Aorta (tissue), 5 donors: ENCODE data around the gene PACC1. TPM values are rescaled to one million over a fixed set of nuclear protein-coding genes. Genes with fewer than 3 reads are reported as not detected.
A peak's percentile ranks its signal among the peaks of the same experiment; 100 is the strongest.

Source experiments
- ATAC-seq: fragments of 200-7000 bp; cut with Tn5 transposase; one replicate; pipeline ENCODE4 v1.9.1; 2022; ENCODE audit warnings: moderate library complexity; ENCODE audit not compliant: low FRiP score
- DNase-seq, 2 donors: peaks; one replicate each; pipeline ENCODE4 v3.0.0-alpha.2; 2020
- H3K27ac ChIP-seq, 2 donors: one replicate each; pipeline ENCODE4 v1.5.1; 2013; ENCODE audit warnings: low read length in 2 of 2, mild to moderate bottlenecking in 2 of 2, moderate library complexity in 2 of 2, control low read depth in 1 of 2, inconsistent platforms in 1 of 2, low read depth in 1 of 2
- H3K27me3 ChIP-seq, 2 donors: one replicate each; pipeline ENCODE4 v1.6.1; 2013; ENCODE audit warnings: control low read depth in 1 of 2, low read length in 1 of 2, mild to moderate bottlenecking in 1 of 2, moderate library complexity in 1 of 2; ENCODE audit not compliant: insufficient read depth in 2 of 2, control insufficient read depth in 1 of 2
- H3K36me3 ChIP-seq, 2 donors: one replicate each; pipeline ENCODE4 v1.6.1; 2013; ENCODE audit warnings: control low read depth in 1 of 2, low read length in 1 of 2, mild to moderate bottlenecking in 1 of 2; ENCODE audit not compliant: insufficient read depth in 2 of 2, control insufficient read depth in 1 of 2
- H3K4me1 ChIP-seq, 2 donors: one replicate each; pipeline ENCODE4 v1.6.1; 2013; ENCODE audit warnings: low read length in 2 of 2, control low read depth in 1 of 2, mild to moderate bottlenecking in 1 of 2, moderate library complexity in 1 of 2; ENCODE audit not compliant: insufficient read depth in 2 of 2, control insufficient read depth in 1 of 2
- H3K4me3 ChIP-seq, 2 donors: one replicate each; pipeline ENCODE4 v1.5.1; 2013; ENCODE audit warnings: low read length in 2 of 2, control low read depth in 1 of 2, mild to moderate bottlenecking in 1 of 2
- H3K9me3 ChIP-seq: one replicate; pipeline ENCODE4 v1.6.1; 2013; ENCODE audit warnings: mild to moderate bottlenecking, low read length; ENCODE audit not compliant: control insufficient read depth
- WGBS, 2 donors: extraction: QIAGEN DNeasy Blood & Tissue Kit; methylation state at CpG; one replicate each; pipeline ENCODE4 v1.1.7; 2013; 5-methylcytosine and 5-hydroxymethylcytosine counted together
- intact Hi-C, 2 donors: fragments of 100-400 bp; cut with DNase I; formaldehyde crosslinking; loops; one replicate each; pipeline versions ENCODE4 v1.14.2 to v1.15.0; 2022
- polyA plus RNA-seq, 2 donors: library from polyadenylated mRNA; stranded (reverse); fragments of 200-250 nt; gene quantifications; one replicate each; pipeline ENCODE4 v1.2.3, GENCODE V29; 2013
- total RNA-seq, 2 donors: library from RNA; stranded (reverse); fragmentation: NEBNext Ultra II Directional; extraction: Animal tissue kit (Norgen Biotek cat#: 25700); gene quantifications; one replicate each; pipeline ENCODE4 v1.2.1, GENCODE V29; 2021
- donor health status: healthy with polysubstance abuse.
- donor health status: Bipolar disorder and iron deficiency.
- donor health status: DM: no; HTN: no; CAD: no.
- donor health status: DM: no; HTN: no; CAD: no.
- donor health status: DM: yes; HTN: yes; CAD: no.

Gene PACC1
- total and polyA plus RNA-seq, 4 donors: 2.8 to 7.5 (median 4.9) TPM

DNA sequence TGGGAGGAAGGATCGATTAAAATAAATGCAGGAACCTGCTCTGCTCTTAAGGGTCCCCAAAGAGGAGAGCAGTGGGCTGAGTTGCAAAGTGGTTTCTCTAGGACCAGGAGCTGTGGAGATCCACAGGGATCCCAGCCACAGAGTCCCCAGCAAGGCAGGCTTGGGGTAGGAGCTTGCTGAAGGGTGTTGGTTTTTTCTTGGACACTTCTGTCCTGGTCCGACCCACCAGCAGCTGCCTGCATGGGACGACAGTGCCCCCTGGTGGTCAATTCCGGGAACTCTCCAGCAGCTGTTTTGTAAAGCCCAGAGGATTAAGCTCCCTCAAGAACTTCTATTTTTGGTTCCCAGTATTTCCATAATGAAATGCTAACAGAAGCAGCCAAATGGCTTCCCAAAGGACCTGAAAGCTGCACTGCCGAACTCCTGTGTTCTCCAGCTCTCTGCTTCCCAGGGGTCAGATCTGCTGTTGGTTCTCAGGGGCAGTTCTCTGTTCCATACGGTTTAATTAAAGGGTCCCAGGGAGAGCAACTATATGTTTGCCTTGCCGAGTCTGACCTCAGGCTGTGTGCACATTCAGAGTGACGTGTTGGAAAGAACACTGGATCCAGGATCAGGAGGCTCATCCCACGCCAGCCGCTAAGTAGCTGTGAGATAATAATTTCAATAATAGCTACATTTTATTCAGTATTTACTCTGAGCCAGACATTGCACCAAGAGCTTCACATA, 41.3 kb upstream of the PACC1 start:
- Histone ChIP-seq H3K27me3 (no peaks in the 10 kb centered on the region), H3K4me3 (no peak overlapping the region), H3K4me1 (peaks cover 0 to 1% of the 10 kb centered on the region in 2 donors), H3K36me3 (no peaks in the 10 kb centered on the region), H3K9me3 (no peaks in the 10 kb centered on the region), H3K27ac (peak overlapping the region in 1 of 2 donors; percentile 55)
- WGBS, 2 donors: 15% methylated on average over 10 of the region's 10 CpGs
- intact Hi-C loops: loop anchor here (2.0 to 10.0 kb wide), 5 partner anchors 89 to 385 kb away; partner anchors contain the start of gene PPP2R5A (in 1 of the 2)
- DNase-seq (peak; percentile 92 to 97), ATAC-seq (peak; percentile 82)

- 90 to 91% methylated on average over 2 of the region's 2 CpGs for WGBS, 2 donors
- DNase-seq: no peak
- H3K36me3 ChIP-seq: no peaks in the 10 kb centered on the region
- no peak for ATAC-seq
- no peaks in the 10 kb centered on the region for H3K9me3 ChIP-seq
- peaks cover 0 to 1% of the 10 kb centered on the region in 2 donors for H3K4me1 ChIP-seq
- H3K4me3 ChIP-seq: no peak overlapping the region
- no peaks in the 10 kb centered on the region for H3K27me3 ChIP-seq
- no peak overlapping the region for H3K27ac ChIP-seq
- intact Hi-C loops: loop anchor here (5.0 to 10.0 kb wide), 3 partner anchors 88 to 329 kb away; partner anchors contain the start of gene PPP2R5A (in 1 of the 2)
These were observed 40.7 kb upstream of the PACC1 start for GRCh38 chr1:212455401-212455800.

DNA sequence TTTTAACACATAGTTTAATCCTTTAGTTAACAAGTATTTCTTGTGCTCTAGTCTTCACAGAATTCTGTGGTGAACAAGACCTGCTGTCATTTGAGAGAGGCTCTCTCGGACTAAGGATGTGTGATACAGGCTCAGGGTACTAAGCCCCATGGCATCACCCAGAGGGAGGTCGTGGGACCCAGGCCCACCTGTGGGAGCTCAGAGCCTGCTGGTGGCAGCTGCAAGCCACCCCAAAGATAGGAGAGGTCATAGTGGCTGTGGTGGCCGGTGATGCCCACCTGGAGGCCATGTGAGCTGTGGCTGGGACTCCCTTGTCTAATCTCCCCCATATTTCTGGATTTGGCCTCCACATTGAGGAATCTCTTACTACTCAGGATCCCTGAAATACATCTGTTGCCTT, 40.1 kb upstream of the PACC1 start:
- 88 to 98% methylated on average over 3 of the region's 3 CpGs for WGBS, 2 donors
- intact Hi-C loops: loop anchor here (5.0 to 10.0 kb wide), 4 partner anchors 37 to 330 kb away; partner anchors contain the start of gene PPP2R5A (in 1 of the 2)
- peak in 1 of 2 donors; percentile 46 for DNase-seq
- Histone ChIP-seq H3K4me3 (no peak overlapping the region), H3K36me3 (no peaks in the 10 kb centered on the region), H3K9me3 (no peaks in the 10 kb centered on the region), H3K27me3 (no peaks in the 10 kb centered on the region), H3K27ac (no peak overlapping the region), H3K4me1 (peaks cover 0 to 1% of the 10 kb centered on the region in 2 donors)
- ATAC-seq: no peak

GRCh38 chr1:212453156-212453857, 38.6 kb upstream of the PACC1 start:
- DNase-seq (peak in 1 of 2 donors; percentile 73), ATAC-seq (peak; percentile 39)
- no peaks in the 10 kb centered on the region for H3K9me3 ChIP-seq
- intact Hi-C loops: loop anchor here (2.0 to 10.0 kb wide), 4 partner anchors 21 to 383 kb away; partner anchors contain the start of gene NENF (in 1 of the 2)
- no peak overlapping the region for H3K4me3 ChIP-seq
- 18 to 21% methylated on average over 12 of the region's 12 CpGs for WGBS, 2 donors
- peak overlapping the region; percentile 31 to 86 for H3K27ac ChIP-seq
- no peaks in the 10 kb centered on the region for H3K36me3 ChIP-seq
- H3K27me3 ChIP-seq: no peaks in the 10 kb centered on the region
- peaks cover 0 to 1% of the 10 kb centered on the region in 2 donors for H3K4me1 ChIP-seq

GRCh38 chr1:212452323-212453155, 37.9 kb upstream of the PACC1 start:
- peak overlapping the region; percentile 53 to 93 for H3K27ac ChIP-seq
- H3K4me1 ChIP-seq: peaks cover 0 to 1% of the 10 kb centered on the region in 2 donors
- no peak overlapping the region for H3K4me3 ChIP-seq
- no peaks in the 10 kb centered on the region for H3K36me3 ChIP-seq
- peak; percentile 89 to 91 for DNase-seq
- intact Hi-C loops: loop anchor here (2.0 to 10.0 kb wide), 4 partner anchors 20 to 382 kb away; partner anchors contain the start of gene NENF (in 1 of the 2)
- H3K27me3 ChIP-seq: no peaks in the 10 kb centered on the region
- 21 to 22% methylated on average over 15 of the region's 15 CpGs for WGBS, 2 donors
- ATAC-seq: peak; percentile 84
- no peaks in the 10 kb centered on the region for H3K9me3 ChIP-seq

GRCh38 chr1:212451416-212452322, 37.0 kb upstream of the PACC1 start:
- no peaks in the 10 kb centered on the region for H3K27me3 ChIP-seq
- no peak overlapping the region for H3K4me3 ChIP-seq
- ATAC-seq (no peak), DNase-seq (peak in 1 of 2 donors; percentile 42)
- peaks cover 0 to 1% of the 10 kb centered on the region in 2 donors for H3K4me1 ChIP-seq
- H3K36me3 ChIP-seq: peaks cover 0 to 2% of the 10 kb centered on the region in 2 donors
- 81 to 82% methylated on average over 6 of the region's 6 CpGs for WGBS, 2 donors
- H3K27ac ChIP-seq: peak overlapping the region; percentile 53 to 93
- intact Hi-C loops: loop anchor here (2.0 to 10.0 kb wide), 4 partner anchors 19 to 381 kb away; partner anchors contain the start of gene NENF (in 1 of the 2)
- no peaks in the 10 kb centered on the region for H3K9me3 ChIP-seq

DNA sequence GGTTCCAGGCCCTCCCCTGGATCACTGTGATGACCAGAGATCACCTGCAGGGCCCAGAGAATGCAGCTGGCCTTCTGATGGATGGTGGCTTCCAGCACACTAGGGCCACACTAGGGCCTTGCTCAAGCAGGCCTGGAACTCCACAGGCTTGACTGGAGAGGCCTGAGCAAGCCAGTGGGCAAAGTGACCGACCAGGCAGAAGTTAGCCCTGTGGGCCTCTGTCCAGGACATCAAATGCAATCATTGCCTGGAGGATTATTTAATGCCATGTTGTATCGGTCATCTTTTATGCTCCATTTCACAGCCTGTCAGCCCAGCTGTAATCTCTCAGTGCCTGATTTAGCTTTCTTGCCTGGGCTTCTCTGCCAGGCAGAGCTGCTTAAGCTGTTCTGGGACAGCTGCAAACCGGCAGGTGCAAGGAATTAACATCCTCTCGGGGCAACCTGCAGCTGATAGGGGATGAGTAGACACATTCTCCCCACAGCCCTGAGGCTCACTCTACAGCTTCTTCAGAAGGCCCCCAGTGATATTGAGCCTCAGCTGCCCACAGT, 35.7 kb upstream of the PACC1 start:
- peak in 1 of 2 donors; percentile 71 for DNase-seq

More for the DNA sequence above, 35.7 kb upstream of the PACC1 start:
- intact Hi-C loops: loop anchor here in 1 of 2 donors (5.0 to 10.0 kb wide), 2 partner anchors 33 to 334 kb away; no protein-coding TSS in a partner anchor
- Histone ChIP-seq H3K4me3 (no peak overlapping the region), H3K9me3 (no peaks in the 10 kb centered on the region), H3K4me1 (peaks cover 0 to 1% of the 10 kb centered on the region in 2 donors), H3K27ac (peak overlapping the region in 1 of 2 donors; percentile 55), H3K27me3 (no peaks in the 10 kb centered on the region), H3K36me3 (peaks cover 0 to 2% of the 10 kb centered on the region in 2 donors)
- WGBS, 2 donors: 4 to 10% methylated on average over 4 of the region's 4 CpGs
- no peak for ATAC-seq
